ENCODE data around the gene STX1A.
"Not testable (repeated sequence)": the region's sequence is repeated elsewhere in the genome, so short reads cannot be mapped to it uniquely, and the experiment has no call there.

Gene STX1A

GRCh38 chr7:73683788-73684693 is 35.4 kb downstream of the STX1A start:
- DNase-seq (ENCODE audit: extremely low read depth in 1 of 2, low read depth in 1 of 2): no peak

GRCh38 chr7:73683056-73683787 is 36.2 kb downstream of the STX1A start, which contains the start of the genes BUD23 and DNAJC30:
Gene BUD23, plus strand, starts transcription at chr7:73683597. Its CDS starts 29 bp downstream, at chr7:73683626.
Gene DNAJC30, minus strand, starts transcription at chr7:73683453. Its CDS starts 30 bp downstream, at chr7:73683423.
- DNase-seq (ENCODE audit: extremely low read depth in 1 of 2, low read depth in 1 of 2): peak; percentile 94 to 97

GRCh38 chr7:73682745-73683055 is 36.8 kb downstream of the STX1A start:
- no peak for DNase-seq (ENCODE audit: extremely low read depth in 1 of 2, low read depth in 1 of 2)

- no peak for DNase-seq (ENCODE audit: extremely low read depth in 1 of 2, low read depth in 1 of 2)
Measured at GRCh38 chr7:73681031-73681430, 38.4 kb downstream of the STX1A start.

- no peak for DNase-seq (ENCODE audit: extremely low read depth in 1 of 2, low read depth in 1 of 2)
Measured at GRCh38 chr7:73680501-73680900, 39.0 kb downstream of the STX1A start.

GRCh38 chr7:73679709-73680108 is 39.8 kb downstream of the STX1A start:
- DNase-seq (ENCODE audit: extremely low read depth in 1 of 2, low read depth in 1 of 2): no peak

- no peak for DNase-seq (ENCODE audit: extremely low read depth in 1 of 2, low read depth in 1 of 2)
Measured at GRCh38 chr7:73678862-73679261, 40.6 kb downstream of the STX1A start.

GRCh38 chr7:73676062-73676461 is 43.4 kb downstream of the STX1A start:
- not testable (repeated sequence) for DNase-seq (ENCODE audit: extremely low read depth in 1 of 2, low read depth in 1 of 2)

- no peak for DNase-seq (ENCODE audit: extremely low read depth in 1 of 2, low read depth in 1 of 2)
Measured at GRCh38 chr7:73674468-73675124, 44.9 kb downstream of the STX1A start.

- DNase-seq (ENCODE audit: extremely low read depth in 1 of 2, low read depth in 1 of 2): no peak
Measured at GRCh38 chr7:73671857-73672445, 47.5 kb downstream of the STX1A start.

GRCh38 chr7:73671322-73671661 is 48.2 kb downstream of the STX1A start:
- DNase-seq (ENCODE audit: extremely low read depth in 1 of 2, low read depth in 1 of 2): no peak

GRCh38 chr7:73669858-73670385 is 49.5 kb downstream of the STX1A start:
- DNase-seq (ENCODE audit: extremely low read depth in 1 of 2, low read depth in 1 of 2): no peak

GRCh38 chr7:73669288-73669701 is 50.2 kb downstream of the STX1A start:
- DNase-seq (ENCODE audit: extremely low read depth in 1 of 2, low read depth in 1 of 2): no peak

GRCh38 chr7:73668886-73669230 is 50.6 kb downstream of the STX1A start:
- no peak for DNase-seq (ENCODE audit: extremely low read depth in 1 of 2, low read depth in 1 of 2)

GRCh38 chr7:73668103-73668885 is 51.2 kb downstream of the STX1A start:
- no peak for DNase-seq (ENCODE audit: extremely low read depth in 1 of 2, low read depth in 1 of 2)

- DNase-seq (ENCODE audit: extremely low read depth in 1 of 2, low read depth in 1 of 2): peak; percentile 81 to 83
Measured at GRCh38 chr7:73667344-73668102, 51.9 kb downstream of the STX1A start, which contains the start of gene VPS37D. Gene VPS37D, plus strand, starts transcription at chr7:73667831. Its CDS starts 128 bp downstream, at chr7:73667959.

- DNase-seq (ENCODE audit: extremely low read depth in 1 of 2, low read depth in 1 of 2): no peak
Measured at GRCh38 chr7:73663033-73663432, 56.4 kb downstream of the STX1A start.

GRCh38 chr7:73660594-73660993 is 58.9 kb downstream of the STX1A start:
- DNase-seq (ENCODE audit: extremely low read depth in 1 of 2, low read depth in 1 of 2): not testable (repeated sequence)

- no peak for DNase-seq (ENCODE audit: extremely low read depth in 1 of 2, low read depth in 1 of 2)
Measured at GRCh38 chr7:73659983-73660382, 59.5 kb downstream of the STX1A start.
